A549 treated with GW870086 at 1 μM for 4 hours (cell line): ENCODE data around the gene PARVB. TPM values are rescaled to one million over a fixed set of nuclear protein-coding genes. Genes with fewer than 3 reads are reported as not detected.

Experiments used
- total RNA-seq: library from RNA; stranded (reverse); fragments of 200-300 nt; extraction: Qiagen RNA extraction; gene quantifications from 5 replicates; pipeline ENCODE4 v1.2.3, GENCODE V29; 2022; ENCODE audit warnings: low read depth

PARVB gene
- total RNA-seq, result 34.9 to 43.8 TPM (median 40.4 TPM) in 5 replicates

GRCh38 chr22:44024288-44024921 is at the start of gene PARVB:
Gene PARVB (plus strand): TSS chr22:44024302. CDS start chr22:44024340, 38 bp downstream.

DNA sequence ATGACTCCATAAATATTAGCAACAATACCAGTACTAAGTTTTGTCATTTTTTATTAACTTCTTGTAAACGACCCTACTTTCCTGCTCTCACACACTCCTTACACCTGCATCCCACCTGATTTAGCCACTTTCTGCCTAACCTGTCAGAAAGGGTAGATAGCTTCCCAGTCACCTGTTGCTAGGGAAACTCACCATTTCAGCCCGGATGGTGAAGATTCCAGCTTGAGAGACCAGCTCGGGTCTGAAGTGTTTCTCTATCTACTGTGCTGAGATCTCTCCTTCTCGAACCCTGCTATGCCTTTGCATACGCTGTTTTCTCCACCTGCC is 156.6 kb downstream of the PARVB start, which contains the start of gene PARVG:
TSS of gene PARVG (plus strand) at position 220 of the 327 bp plus-strand sequence. CDS start 2,405 bp downstream, outside the sequence.

Other genes starting within 250 kb of the PARVB start
- 0.17 to 0.69 TPM (median 0.45 TPM) in 5 replicates for gene EFCAB6, start 212.0 kb upstream of the PARVB start, total RNA-seq
- not detected in 5 replicates for gene SULT4A1, start 161.8 kb upstream of the PARVB start, total RNA-seq
- not detected in 5 replicates for gene PNPLA5, start 132.3 kb upstream of the PARVB start, total RNA-seq
- 0.70 to 1.2 TPM (median 0.94 TPM) in 5 replicates for gene PNPLA3, start 100.5 kb upstream of the PARVB start, total RNA-seq
- 44.9 to 49.1 TPM (median 45.9 TPM) in 5 replicates for gene SAMM50, start 68.9 kb upstream of the PARVB start, total RNA-seq
- not detected in 5 replicates for gene PARVG, start 156.6 kb downstream of the PARVB start, total RNA-seq